Gastrocnemius medialis (tissue), 4 donors: ENCODE data around the gene RAD23B.

Experiments
- POLR2A ChIP-seq, 2 donors: fragments of 450-650 bp; IDR thresholded peaks; one replicate each; pipeline ENCODE4 v1.6.1; 2017; ENCODE audit warnings: antibody characterized with exemption in 2 of 2, mild to moderate bottlenecking in 2 of 2, moderate library complexity in 2 of 2
- TF ChIP-seq, protein P1 (sequence below), 5 experiments: fragments of 450-650 bp in 3 of 5; fragments of 200-600 bp in 2 of 5; sonication (generic) in 2 of 5; IDR thresholded peaks in 4 of 5; conservative IDR thresholded peaks in 1 of 5; 1 replicate in 4 of 5; 2 replicates in 1 of 5; pipeline ENCODE4 v1.5.1; 2016 to 2019; ENCODE audit warnings: antibody characterized with exemption in 5 of 5, mild to moderate bottlenecking in 3 of 5, moderate library complexity in 3 of 5

DNA sequence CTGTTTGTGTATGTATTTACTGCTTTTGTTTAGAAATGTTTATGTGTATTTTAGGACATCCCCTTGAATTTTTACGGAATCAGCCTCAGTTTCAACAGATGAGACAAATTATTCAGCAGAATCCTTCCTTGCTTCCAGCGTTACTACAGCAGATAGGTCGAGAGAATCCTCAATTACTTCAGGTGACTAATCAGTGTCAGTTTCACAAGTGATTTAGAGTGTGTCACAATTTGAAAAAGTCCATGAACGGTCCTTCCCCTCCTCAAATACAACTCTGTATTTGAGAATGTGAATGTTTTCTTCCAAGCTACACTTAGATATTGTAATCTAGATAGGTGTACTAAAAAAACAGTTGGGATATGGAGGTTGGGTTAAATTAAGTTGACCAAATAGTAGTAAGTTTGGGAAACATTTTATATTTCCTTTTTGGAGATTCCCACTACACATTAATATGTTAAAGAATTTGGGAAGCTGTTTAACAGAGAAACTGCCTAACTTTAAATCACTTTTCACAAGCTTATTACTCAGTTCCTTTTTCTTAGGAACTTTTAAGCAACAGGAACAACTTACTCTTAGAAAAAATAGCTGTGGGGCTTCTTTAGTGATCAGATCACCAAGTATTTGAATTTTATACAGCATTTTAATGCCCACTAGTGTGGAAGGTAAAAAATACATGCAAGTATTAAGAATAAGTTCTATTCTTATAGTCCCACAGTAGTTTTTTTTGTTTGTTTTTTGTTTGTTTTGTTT, 40.9 kb downstream of the RAD23B start:
- TF ChIP-seq, protein P1, sequence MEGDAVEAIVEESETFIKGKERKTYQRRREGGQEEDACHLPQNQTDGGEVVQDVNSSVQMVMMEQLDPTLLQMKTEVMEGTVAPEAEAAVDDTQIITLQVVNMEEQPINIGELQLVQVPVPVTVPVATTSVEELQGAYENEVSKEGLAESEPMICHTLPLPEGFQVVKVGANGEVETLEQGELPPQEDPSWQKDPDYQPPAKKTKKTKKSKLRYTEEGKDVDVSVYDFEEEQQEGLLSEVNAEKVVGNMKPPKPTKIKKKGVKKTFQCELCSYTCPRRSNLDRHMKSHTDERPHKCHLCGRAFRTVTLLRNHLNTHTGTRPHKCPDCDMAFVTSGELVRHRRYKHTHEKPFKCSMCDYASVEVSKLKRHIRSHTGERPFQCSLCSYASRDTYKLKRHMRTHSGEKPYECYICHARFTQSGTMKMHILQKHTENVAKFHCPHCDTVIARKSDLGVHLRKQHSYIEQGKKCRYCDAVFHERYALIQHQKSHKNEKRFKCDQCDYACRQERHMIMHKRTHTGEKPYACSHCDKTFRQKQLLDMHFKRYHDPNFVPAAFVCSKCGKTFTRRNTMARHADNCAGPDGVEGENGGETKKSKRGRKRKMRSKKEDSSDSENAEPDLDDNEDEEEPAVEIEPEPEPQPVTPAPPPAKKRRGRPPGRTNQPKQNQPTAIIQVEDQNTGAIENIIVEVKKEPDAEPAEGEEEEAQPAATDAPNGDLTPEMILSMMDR (IDR thresholded peaks at IDR 0.05 in 4 of 5, conservative IDR thresholded peaks at IDR 0.05 in 1 of 5): no peak
- TF ChIP-seq POLR2A (IDR thresholded peaks at IDR 0.05): no peak
